Stimulated activated CD4-positive, alpha-beta T cell treated with anti-CD3 and anti-CD28 coated beads, Interleukin-1b, Interleukin-23, amount 100 ng/mL, for 48 hours (primary cell): ENCODE data around the gene MRGPRG.
"Not testable (repeated sequence)": the region's sequence is repeated elsewhere in the genome, so short reads cannot be mapped to it uniquely, and the experiment has no call there.

ENCODE experiments used
- DNase-seq: peaks from one replicate; pipeline ENCODE4 v3.0.0-alpha.2; 2020

MRGPRG gene

DNA sequence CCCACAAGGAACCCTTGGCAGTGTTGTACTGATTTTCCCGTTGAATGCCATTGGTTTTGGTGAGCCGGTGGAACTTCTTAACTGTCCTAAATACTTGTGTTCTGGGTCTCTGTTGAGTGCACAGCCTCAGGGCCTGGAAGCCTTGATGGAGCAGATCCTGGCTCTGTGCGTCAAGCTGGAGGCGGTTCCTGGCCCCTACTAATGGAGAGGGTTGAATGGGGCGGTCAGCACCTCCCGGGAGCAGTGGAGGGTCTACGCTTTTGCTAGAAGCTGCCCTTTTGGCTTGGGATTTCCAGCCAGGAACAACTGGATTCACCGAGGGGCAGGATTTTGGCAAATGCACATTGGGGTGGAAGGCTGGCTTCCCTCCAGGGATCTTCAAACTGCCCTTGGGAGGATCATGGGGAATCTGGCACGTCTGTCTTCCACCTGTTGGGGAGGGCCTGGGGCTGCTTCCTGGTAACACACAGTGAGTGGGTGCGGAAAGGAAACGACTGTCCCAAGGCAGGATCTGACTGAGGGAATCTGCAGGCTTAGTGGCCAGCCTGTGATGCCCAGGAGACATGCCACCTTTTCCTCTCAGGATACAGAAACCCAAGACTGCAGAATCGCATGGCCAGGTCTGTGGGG, 46.6 kb downstream of the MRGPRG start:
- no peak for DNase-seq

DNA sequence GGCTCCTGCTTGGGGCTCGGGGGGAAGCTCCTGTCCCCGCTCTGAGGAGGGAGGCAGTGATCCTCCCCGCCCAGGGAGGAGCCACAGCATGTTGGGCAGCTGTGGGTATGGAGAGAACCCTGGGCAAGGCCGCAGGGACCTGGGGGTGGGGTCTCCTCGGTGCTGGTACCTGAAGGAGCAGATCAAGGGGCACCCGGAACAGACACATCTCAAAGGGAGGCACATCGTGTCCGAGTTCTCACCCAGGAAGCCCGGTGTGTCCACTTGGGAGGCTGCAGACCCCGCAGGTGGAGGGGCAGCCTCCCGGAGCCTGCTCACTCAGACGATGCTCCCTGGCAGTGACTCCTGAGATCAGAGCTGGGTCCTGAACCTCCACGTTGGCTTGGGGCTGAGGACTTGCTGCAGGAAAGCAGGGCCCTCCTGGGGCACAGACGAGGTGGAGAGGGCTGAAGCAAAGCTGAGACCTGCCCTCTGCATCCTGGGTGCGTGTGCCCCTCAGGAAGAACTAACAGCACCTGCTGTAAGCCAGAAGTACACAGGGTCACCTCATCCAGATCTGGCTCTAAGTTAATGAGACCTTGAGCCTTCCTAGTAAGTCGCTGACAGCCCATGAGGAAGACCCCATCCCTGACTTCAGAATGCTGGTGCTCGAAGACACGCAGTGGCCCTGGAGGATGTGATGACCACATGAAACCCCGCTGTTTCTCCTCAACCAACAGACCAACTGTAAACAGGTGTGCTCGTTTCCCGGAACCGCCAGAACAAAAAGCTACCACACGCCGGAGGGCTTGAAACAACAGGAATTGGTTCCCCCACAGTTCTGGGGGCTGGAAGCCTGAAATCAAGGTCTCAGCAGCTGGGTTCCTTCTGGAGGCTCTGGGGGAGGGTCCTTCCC, 47.6 kb downstream of the MRGPRG start:
- DNase-seq, result no peak

DNA sequence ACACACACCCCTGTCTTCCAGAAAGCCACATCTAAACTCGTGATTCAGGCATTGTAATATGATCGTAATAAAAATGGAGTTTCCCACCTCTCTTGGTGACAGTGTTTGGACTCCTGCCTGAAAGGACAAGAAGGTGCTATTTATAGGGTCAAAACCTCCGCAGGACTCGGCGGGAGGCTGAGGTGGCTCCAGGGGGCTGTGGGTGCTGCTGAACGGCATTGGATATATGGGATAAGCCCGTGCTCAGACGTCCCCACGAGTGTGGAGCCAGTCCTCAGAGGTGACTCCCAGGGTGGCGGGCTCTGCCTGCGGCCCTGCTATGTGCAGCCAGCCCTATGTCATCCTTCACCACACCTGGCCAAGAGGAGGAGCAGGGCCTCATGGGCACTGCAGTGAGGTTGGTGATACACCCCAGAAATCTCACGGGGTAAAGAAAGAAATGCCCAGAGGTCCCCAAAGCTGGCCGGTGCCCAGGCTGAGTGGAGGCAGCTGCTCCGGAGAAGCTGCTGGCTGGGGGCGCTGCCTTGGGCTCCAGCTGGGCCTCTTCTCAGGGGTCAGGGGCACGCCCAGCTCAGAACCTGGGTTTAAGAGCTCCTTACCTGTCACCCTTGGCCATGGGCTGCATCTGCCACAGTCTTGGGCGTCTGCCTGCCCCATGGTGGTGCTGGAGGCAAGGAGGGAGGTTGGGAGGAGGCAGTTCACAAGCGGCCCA, 48.4 kb downstream of the MRGPRG start:
- no peak for DNase-seq

DNA sequence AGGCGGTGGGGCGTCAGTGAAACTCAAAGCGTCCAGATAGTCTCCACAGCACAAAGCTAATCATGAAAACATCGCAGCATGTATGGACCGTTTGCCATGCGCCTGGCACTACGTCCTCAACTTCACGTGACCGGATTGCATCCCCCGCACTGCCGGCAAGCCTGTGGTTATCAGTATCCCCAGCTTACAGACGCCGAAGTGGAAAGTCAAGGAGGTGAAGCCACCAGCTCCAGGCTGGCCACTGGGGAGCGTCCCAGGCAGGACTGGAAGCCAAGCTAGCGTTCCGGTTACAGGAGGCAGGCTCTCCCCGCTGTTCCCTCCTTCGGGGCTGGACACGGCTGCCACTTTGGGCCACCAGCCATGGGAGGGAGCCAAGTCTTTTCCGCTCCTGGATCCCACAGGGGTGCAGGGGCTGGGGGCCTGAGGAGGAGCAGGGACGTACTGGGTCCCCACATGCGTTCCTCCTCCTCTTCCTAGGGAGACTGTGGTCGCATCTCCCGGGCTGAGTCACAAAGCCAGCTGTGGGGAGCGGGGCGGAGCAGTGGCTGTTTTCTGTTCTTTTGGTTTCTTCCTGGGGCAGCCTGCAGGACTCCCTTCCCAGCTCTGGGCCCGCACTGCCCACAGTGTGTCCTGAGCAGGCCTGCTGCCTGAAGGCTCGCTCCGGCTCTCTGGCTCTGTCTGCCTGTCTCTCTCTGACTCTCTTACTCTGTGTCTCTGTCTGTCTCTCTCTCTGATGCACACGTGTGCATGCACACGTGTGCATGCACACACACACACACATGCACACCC, 49.2 kb downstream of the MRGPRG start:
- peak; percentile 35 for DNase-seq

DNA sequence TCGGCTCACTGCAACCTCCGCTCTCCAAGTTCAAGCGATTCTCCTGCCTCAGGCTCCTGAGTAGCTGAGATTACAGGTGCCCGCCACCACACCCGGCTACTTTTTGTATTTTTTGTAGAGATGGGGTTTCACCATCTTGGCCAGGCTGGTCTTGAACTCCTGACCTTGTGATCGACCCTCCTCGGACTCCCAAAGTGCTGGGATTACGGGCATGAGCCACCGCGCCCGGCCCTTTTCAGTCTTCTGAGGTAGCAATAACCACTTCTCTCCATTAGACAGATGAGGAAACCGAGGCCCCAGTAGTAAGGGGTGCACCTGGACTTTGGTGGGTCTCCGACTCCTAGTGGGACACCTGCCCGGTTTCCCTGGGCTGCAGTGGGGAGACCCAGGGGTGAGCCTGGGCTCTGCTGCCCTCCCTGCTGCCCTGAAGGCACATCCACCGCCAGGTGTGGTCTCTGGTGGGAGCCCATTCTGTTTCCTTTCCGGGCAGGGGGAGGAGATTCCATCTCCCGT, 49.8 kb downstream of the MRGPRG start:
- not testable (repeated sequence) for DNase-seq
